ENCODE data around the gene TACC2.

The TACC2 gene

DNA sequence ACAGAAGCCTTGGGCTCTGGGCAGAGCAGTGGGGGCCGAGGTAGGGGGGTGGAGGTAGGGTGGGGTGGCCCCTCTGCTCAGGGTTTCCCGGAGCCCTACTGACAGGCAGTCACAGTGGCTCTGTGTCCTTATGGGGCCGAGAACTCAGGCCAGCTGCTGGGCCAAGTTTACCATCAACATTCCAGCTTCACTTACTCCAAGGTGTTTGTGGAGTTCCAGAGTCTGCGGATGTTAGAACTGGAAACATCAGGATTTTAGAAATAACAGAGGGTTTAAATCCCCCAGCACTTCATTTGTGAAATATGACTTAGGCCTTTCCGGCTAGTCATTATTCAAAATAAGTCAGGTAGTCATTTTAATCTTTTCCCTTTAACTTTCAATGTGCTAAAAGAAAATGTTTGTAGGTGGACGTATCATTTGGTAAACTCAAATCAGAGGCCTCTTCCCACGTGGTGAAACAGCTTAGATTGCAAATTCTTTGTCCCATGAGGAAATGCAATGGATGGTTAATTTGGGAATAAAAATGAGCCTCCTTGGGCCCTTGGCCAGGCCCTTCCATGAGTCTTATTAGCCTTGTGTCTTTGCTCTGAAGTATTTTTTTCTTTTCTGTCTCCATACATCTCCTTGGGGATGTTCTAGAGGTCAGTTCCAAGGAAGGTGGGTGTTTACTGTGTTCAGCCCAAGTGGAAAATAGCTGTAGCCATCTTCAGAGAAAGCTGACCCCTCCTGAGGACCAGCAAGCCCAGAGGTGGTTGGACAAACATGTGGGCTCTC lies 182.5 kb downstream of the TACC2 start:
- no peak for DNase-seq

DNA sequence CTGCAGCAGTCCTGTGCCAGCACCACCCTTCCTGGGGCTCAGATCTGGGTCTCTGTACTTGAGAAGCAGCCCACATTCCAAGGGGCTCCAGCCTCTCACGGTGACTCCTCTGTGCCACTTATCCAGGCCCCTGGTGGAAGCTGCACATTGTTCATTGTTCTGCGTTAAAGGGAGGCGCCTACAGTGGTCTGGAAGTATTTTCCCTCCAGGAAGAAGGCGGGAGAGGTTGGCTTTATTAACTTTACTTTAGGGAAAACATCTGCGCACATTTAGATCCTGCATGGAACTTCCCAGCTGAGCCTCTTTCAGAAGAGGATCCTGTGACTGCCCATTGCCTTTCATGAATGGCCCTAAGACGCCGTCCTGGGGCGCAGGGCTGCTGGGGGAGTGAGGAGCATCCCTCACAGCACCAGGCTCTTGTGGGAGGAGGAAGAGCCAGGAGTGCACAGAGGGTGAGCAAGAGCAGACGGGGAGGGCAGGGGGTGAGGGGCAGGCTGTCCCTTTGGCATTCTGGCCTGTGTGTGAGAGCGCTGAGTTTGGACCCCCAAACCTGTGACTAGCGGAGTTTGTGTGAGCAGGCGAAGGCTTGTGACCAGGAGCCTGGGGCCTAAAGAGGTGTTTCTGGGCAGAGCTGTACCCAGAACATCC lies 183.5 kb downstream of the TACC2 start:
- DNase-seq: no peak

DNA sequence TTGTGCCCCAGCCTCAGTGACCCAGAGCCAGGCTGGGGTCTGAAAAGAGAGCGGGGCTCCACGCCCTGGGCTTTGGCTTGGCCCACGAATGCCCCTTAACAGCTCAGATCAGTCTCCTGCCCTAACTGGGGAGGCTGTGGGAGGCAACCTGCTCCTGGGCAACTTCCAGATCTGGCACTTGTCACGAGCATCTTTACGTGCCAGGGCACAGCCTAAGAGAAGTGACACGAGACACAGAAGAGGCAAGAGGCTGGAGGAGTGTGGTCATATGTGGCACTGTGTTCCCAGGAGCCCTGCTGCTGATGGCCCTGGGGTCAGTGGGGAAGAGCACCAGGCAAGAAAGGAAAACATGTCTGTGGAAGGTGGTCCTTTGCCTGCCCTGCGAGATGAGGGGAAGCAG lies 184.4 kb downstream of the TACC2 start:
- DNase-seq: no peak

DNA sequence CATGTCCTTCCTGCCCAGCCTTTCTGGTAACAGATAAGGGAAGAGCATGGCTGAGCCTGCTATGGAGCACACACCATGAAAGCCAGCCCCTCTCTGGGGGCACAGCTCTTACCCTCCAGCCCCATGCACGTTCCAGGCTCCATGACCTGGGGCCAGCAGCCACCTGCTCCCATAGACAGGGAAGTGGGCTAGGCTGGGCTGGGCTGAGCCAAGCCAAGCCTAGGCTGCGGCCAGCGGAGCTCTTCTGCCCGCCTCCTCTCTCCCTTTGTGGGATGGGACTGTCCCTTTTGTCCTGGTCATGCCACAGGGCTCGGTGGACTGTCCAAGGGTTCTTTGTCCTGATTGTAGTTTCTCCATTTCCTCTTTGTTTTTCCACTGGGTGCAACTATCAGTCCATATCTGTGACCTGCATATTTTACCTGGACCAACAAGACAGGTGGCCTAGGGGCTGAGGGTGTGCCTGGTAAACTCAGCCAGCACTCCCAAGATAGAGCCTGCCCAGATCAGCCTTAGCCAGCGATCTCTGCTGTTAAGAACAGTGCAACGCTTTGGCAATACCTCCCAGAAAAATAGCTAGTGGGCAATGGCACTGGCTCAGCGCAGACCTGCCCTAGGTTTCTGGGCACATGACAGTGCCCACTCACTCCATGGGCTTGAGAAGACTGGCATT lies 184.9 kb downstream of the TACC2 start:
- DNase-seq: no peak

DNA sequence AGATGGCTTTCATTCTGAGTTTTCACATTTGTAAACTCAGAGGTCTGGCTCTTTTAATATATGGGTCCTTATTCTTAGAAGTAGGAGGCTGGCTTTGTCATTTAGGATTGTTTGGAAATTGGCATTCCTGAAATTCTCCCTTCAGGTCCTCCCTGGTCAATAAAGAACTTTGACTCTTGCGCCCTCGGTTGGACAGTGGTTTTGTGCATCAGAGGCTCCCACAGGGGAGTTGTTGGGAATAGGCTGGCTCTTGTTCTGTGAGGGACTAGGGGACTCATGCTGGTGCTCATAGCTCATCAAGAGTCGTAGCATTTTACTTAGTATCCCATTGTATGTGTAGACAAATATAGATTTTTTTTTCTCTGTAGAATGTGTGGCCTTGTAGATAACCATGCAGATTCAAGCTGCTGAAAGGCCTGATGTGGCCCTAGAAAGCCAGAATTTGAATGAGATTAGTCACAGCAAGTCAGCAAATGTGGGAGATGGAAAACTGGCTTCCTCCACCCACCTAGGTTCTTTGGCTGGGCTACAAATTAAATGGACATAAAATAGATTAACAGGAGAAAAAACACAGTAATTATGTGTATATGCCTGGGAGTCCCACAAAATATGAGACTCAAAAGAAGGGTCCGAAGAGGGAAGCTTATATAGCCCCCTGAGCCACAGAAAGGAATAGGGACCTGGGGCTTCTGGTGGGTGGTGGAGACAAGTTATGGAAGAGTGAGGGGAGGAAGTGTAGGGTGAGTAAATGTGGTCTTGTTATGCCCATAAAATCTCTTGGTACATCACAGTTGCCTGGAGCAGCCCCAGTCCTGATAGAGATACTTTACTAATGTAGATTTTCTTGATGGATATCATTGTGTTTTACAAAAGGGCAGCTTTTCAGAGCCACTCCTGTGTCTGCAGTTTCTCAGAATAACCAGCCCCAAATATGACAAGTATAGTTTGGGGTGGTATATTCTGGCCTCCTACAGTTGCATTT lies 187.6 kb downstream of the TACC2 start:
- peak; percentile 42 for DNase-seq

DNA sequence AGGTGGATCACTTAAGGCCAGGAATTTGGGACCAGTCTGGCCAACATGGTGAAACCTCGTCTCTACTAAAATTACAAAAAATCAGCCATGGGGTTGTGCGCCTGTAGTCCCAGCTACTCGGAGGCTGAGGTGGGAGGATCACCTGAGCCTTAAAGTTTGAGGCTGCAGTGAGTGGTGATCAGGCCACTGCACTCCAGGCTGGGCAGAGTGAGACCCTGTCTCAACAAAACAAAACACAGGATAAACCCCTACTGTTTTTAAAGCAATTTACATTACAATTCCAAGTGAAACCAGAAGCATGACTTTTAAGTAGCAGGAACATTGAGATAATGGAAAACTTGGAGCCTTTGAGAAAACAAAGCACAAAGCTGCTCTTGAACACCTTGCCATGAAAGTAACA lies 189.7 kb downstream of the TACC2 start:
- no peak for DNase-seq

DNA sequence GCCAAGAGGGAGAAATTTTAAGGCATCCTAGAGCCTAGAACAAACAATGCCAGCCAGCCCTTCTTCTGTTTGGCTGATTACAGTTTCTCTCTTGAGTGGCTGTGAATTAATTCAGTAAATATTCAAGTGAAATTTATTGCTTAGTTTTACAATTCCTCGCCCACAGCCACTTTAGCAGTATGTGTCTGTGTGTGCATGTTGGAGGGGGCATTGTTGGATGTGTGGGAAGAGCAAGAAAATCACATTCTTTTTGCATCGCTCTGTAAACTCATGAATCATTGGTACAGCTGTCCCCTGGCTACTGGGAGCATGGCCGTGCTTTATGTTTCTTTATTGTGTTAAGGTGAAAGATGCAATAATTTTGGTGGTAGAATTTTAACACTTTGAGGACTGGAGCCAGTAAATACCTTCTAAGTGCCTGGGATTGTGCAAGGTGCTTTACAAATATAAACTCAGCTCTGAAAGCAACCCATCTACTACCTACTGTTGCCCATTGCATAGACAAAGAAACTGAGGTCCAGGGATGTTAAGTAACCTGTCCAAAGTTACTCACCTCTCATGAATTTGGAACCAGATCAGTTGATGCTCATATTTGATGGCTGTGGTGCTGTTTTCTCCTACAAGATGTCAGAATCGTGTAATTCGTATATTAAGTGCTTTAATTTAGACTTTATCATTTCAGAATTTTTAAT lies 192.2 kb downstream of the TACC2 start:
- DNase-seq: peak; percentile 69

DNA sequence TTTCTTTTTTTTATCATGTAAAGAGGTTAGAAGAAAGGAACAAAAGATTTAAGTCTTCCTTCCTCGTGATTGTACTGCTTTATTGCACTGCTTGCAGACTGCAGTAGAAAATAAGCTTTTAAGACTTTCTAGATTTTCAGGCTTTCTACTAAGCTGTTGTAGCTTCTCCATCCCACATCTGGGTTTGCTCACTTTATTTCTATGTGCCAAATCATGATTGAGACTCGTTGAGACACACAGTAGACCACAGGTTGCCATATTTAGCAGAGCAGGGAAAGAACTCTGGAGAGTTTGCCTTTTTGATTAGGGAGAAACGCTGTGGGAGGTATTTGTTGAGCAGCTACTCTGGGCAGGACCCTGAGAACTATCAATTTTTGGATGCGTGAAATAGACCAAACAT lies 192.9 kb downstream of the TACC2 start:
- no peak for DNase-seq

DNA sequence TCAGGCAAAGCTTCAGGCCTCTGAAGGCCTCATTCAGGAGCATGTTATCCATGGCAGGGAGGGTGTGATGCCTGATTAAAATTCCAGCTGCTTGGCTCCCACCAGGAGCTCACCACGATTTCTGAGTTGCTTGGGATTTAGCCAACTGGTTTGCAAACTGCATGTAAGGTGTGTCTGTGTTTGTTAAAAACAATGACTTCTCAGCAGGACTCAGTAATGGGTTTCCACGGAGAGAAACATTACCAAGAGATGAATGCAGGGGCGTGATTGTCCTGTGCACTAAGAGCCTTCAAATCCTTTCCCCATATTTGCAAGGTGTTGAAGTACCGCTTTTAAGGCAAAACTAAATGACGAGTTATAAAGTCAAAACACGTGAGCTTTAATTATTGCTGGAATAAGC lies 193.3 kb downstream of the TACC2 start:
- no peak for DNase-seq

DNA sequence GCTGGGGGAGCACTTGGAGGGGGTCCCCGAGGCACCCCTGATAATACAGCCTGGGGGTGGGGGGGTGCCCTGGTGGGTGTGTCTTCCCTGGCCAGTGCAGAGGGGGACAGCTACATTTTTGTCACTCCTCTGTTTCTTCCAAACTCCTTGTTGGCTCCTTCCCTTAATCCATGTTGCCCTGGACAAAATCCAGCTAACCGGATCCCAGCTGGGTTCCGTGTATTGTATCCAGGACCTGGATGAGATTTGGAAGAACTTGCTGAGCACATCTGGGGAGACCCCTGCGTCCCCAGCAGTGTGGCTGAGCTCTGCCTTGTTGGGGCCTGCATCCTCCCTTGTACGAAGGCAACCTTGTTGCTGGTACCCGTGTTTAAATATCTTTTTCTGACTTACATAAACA lies 195.3 kb downstream of the TACC2 start:
- no peak for DNase-seq

DNA sequence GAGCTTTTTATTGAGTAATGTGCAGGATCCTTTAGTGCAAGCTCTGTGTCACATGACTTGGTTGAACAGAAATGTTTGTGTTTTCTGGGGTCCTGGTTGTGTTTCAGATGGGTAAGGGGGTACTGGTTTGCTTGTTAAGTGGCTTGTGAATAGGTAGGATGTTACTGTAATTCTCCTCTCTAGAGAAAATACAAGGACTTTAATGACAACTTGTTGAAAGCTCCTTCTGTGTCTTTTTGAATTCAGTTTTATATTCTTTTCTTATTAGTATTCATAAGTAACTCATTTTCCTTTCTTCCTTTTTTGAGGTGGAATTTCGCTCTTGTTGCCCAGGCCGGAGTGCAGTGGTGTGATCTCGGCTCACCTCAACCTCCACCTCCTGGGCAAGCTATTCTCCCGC lies 196.7 kb downstream of the TACC2 start:
- no peak for DNase-seq

DNA sequence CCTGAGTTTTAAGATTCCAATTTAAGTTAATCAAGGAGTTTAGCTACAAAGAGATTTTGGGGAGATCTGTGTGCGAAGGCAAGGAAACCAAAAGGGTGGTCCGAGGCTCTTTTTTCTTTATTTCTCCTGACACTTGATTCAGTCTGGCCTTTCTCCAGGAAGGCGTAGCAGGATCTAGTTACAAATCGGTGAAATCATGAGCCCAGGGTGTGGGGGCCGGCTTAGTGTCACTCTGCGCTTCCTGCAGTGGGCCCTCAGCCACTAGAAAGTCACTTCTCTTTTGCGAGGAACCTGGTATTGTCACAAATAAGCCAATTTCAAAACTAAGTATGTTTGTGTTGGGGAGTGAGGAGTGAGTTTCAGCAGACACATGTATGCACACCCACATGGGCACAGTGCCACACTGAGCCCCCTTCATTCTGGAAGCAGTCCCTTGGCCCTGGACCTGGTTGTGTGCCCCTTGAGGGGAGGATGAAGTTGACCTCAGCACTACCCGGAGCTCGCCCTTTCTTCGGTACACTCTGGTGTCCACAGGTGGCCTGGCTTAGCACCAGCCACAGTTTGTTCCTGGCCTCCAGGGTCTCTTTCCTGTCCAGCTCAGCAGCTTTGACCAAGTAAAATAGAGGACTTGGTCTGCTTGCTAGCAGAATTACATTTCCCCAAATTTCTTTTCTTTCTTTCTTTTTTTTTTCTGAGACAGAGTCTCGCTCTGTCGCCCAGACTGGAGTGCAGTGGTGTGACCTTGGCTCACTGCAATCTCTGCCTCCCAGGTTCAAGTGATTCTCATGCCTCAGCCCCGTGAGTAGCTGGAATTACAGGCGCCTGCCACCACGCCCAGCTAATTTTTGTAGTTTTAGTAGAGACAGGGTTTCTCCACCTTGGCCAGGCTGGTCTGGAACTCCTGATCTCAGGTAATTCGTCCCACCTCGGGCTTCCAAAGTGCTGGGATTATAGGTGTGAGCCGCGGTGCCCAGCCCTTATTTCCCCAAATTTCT lies 198.2 kb downstream of the TACC2 start:
- DNase-seq: no peak

DNA sequence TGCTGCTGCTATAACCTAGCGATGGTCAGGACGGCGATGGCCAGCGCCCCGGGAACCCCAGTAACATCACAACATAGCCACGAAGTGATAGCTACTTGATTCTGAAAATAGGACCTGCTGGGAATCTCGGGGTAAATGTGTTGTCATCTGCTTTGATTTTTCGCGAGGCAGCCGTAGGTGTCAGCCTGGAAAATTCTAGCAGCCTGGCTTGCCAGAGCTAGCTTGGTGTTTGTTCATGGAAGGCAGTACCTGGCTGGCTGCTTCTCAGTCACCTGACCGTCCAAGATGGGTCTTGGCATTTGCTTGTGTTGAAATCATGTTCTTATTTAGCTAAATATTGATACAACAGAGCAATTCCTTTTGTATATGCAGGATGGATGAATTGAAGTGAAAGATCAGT lies 199.7 kb downstream of the TACC2 start:
- no peak for DNase-seq

DNA sequence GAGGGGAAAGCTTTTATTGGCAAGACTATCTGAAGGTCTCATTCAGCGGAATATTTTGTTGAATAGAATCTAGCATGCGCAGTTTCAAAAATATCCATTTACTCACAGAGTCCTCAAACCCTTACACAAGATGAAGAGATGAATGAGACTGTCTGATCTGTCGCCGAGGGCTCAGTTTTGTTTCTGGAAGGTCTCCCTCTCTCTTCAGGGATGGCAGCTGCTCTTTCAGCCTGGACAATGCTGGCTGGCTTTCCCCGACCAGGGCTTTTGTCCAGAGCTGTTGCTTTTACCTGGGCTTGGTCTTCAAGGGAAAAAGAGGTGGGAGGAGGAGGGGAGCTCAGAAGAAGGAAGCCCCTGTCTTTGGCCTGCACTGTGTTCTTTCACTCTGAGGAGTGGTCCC lies 200.2 kb downstream of the TACC2 start:
- no peak for DNase-seq

DNA sequence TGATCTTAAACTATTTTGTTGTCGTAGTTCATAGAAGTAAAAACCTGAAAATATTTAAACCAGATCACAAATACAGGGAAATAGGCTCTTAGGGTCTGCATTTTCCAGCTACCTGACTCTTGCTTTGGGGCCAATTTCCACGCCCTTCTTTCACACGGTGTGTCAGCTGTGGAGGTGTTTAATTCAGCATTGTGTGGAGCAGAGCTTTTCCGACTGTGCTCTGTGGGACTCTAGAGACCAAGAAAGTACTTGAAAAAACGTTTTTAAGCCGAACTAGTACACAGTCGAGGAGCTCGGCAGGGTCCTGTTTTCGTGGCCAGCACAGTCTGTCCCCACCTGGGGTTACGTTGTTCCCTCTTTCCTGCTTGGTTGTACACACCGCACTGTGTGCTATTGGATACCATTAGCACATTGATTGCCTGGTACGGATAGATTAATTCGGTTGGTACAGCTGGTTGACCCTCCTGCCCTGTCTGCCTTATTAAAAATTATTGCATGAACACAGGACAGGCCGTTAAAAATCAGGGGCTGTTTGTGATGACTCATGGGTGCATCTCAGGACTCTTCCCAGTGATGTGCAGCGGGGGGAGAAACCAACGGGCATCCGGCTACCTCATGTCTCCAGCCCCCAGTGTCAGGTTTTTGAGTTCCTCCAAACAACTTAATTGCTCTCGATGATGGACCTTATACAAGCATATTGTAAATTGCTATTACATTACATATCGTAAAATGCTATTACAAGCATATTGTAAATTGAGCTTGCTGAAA lies 201.4 kb downstream of the TACC2 start:
- DNase-seq: peak; percentile 59

DNA sequence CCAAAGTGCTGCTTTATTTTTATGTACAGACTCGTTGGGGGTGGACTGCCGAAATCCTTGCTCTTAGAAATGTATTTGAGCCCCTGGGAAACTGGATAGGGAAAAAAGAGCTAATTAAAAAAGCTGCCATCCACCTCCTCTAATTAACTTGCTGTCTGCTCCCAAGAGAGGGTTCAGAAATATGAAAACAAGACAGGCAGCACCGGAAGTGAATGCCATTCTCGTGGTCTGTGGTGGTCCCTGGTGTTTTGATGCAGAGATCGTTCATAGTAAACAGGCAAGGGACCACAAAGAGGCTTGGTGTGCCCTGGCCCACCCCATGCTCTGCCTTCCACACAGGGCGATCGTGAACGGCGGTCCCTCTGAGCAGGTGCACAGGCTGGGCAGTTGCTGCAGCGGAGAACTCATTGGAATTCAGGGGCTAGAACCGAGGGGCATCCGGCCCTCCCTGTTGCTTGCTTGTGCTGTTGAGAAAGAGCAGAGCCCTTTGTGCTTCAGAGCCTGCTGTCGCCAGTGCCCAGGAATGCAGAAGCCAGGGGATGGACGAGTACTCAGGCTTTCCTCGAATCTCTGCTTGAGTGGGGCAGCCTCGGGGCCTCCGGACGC lies 203.1 kb downstream of the TACC2 start:
- DNase-seq: no peak

DNA sequence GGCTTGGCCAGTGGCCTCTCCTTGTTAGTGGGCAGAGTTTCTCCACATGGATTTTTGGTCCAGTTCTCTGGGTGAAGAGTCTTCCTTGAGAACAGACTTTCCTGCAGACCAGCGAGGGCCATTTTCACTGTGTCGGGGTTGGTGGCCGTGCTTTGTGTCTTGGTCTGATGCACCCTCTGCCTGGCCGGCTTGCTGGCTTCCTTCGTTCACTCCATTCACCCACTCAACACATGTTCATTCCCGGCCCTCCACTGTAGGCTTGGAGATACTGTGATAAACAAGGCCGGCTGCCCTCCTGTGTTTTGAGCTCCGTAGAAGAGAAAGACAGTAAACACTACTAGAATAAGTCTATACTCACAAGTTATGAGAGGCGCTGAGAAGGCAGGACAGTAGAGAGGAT lies 205.3 kb downstream of the TACC2 start:
- DNase-seq: no peak

DNA sequence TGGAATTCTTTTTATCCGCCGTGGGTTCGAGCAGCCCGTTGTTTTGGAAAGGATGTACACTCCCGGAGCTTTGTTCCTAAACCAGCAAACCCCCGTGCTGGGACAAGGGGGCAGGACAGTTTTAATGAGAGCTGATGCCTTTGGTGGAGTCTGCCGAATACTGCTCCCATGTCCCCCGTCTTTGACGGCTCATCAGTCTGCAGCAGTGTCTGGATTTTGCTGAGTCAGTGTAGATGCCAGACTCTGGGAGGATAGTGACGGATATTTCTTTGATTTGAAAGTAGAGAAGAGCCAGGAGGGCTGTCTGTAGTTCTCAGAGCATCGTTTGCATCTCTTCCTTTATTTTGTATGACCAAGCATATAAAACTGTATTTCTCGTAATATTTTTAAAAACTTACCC lies 207.3 kb downstream of the TACC2 start:
- DNase-seq: no peak

DNA sequence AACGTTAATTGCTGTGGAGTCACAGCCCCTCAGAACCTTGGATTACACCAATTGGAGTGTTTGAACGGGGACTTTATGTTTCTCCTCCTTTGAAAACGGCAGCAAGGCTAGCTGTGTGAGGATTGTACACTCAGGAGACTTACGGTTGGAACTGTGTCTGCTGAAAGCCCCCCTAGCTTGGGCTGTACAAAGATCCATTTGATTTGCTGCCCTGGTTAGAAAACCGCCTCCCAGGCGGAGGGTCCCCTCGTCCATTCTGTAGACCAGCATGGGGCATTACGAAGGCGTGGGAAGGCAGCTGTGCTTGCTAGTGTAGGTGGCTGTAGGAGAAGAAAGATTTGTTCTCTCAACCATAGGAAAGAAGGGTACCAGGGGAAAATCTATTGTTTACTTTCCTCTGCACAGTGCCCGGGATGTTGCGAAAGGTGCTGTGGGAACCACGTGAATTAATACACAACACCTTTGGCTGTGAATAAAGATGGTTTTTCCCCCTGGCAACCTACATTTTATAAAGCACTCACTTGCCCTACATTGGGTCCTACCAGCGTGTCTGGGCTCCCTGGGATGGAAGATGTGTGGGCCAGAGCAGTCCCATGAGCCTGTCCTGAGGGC lies 208.8 kb downstream of the TACC2 start:
- no peak for DNase-seq

Measured in HCEC 1CT (cell line).